Stimulated activated CD4-positive, alpha-beta T cell treated with anti-CD3 and anti-CD28 coated beads, Interleukin-2, amount 100 ng/mL, for 48 hours (primary cell): ENCODE results near the gene CLC.
"Not testable (repeated sequence)": the region's sequence is repeated elsewhere in the genome, so short reads cannot be mapped to it uniquely, and the experiment has no call there.

ENCODE experiments used
- DNase-seq, 2 donors: peaks; one replicate each; pipeline ENCODE4 v3.0.0-alpha.2; 2020

Gene CLC

GRCh38 chr19:39737891-39738290, at the start of gene CLC:
TSS of gene CLC (minus strand) at chr19:39738029. CDS start at chr19:39737952, 77 bp downstream.
- no peak for DNase-seq

- DNase-seq, result no peak
Measured at GRCh38 chr19:39780894-39781293, 43.1 kb upstream of the CLC start.

GRCh38 chr19:39778763-39779162, 40.9 kb upstream of the CLC start, which contains the start of gene LEUTX:
TSS of gene LEUTX (plus strand) at chr19:39778854. CDS start at chr19:39778921, 67 bp downstream.
- peak in 1 of 2 donors; percentile 12 for DNase-seq

GRCh38 chr19:39768786-39769185, 31.0 kb upstream of the CLC start:
- no peak for DNase-seq

- no peak for DNase-seq
Measured at GRCh38 chr19:39768334-39768733, 30.5 kb upstream of the CLC start.

- peak; percentile 52 to 56 for DNase-seq
Measured at GRCh38 chr19:39765091-39766076, 27.6 kb upstream of the CLC start.

GRCh38 chr19:39761851-39762250, 24.0 kb upstream of the CLC start:
- DNase-seq, result not testable (repeated sequence)

GRCh38 chr19:39759457-39760184, 21.8 kb upstream of the CLC start:
- no peak for DNase-seq

- no peak for DNase-seq
Measured at GRCh38 chr19:39754971-39755370, 17.1 kb upstream of the CLC start.

GRCh38 chr19:39754544-39754943, 16.7 kb upstream of the CLC start:
- no peak for DNase-seq

- no peak for DNase-seq
Measured at GRCh38 chr19:39752795-39753194, 15.0 kb upstream of the CLC start.

GRCh38 chr19:39752390-39752789, 14.6 kb upstream of the CLC start:
- DNase-seq, result no peak

- no peak for DNase-seq
Measured at GRCh38 chr19:39749981-39750380, 12.2 kb upstream of the CLC start.

GRCh38 chr19:39746836-39747529, 9.2 kb upstream of the CLC start:
- no peak for DNase-seq

GRCh38 chr19:39745643-39746042, 7.8 kb upstream of the CLC start:
- DNase-seq, result no peak

- no peak for DNase-seq
Measured at GRCh38 chr19:39740395-39740794, 2.6 kb upstream of the CLC start.

GRCh38 chr19:39738814-39739213, 985 bp upstream of the CLC start:
- no peak for DNase-seq

GRCh38 chr19:39737351-39737750, 478 bp downstream of the CLC start:
- no peak for DNase-seq

GRCh38 chr19:39736088-39736487, 1.7 kb downstream of the CLC start:
- DNase-seq, result no peak

GRCh38 chr19:39735688-39736087, 2.1 kb downstream of the CLC start:
- DNase-seq, result no peak

- no peak for DNase-seq
Measured at GRCh38 chr19:39733841-39734240, 4.0 kb downstream of the CLC start.

- DNase-seq, result no peak
Measured at GRCh38 chr19:39731685-39732084, 6.1 kb downstream of the CLC start.

- no peak for DNase-seq
Measured at GRCh38 chr19:39729594-39729993, 8.2 kb downstream of the CLC start.
